ENCODE data around the gene CTNNA3.

GRCh38 chr10:66827353-66827752 lies 868.6 kb downstream of the CTNNA3 start:
- TF ChIP-seq CTCF (IDR thresholded peaks at IDR 0.05; ENCODE audit: insufficient read depth, low read length, poor library complexity, severe bottlenecking), result no peak
- no peak for TF ChIP-seq EZH2phosphoT487 (conservative IDR thresholded peaks at IDR 0.05; ENCODE audit: low read length)
